HG03354 (cell line): Measurements from ENCODE around the gene EIF3F.

Experiments used
- ATAC-seq: cut with Tn5 transposase; IDR thresholded peaks from one replicate; pipeline ENCODE4 v1.9.1; 2021; ENCODE audit warnings: mild to moderate bottlenecking; ENCODE audit not compliant: unreplicated experiment, poor library complexity, severe bottlenecking

The EIF3F gene

GRCh38 chr11:8018484-8019313, 31.6 kb downstream of the EIF3F start:
- ATAC-seq: peak; percentile 55

- ATAC-seq: peak; percentile 32
Observed at GRCh38 chr11:8019314-8020243, 32.4 kb downstream of the EIF3F start.

- no peak for ATAC-seq
Observed at GRCh38 chr11:8020244-8020597, 33.1 kb downstream of the EIF3F start.

GRCh38 chr11:8021920-8022319, 34.8 kb downstream of the EIF3F start:
- ATAC-seq: no peak

- ATAC-seq: no peak
Observed at GRCh38 chr11:8022876-8023275, 35.7 kb downstream of the EIF3F start.

- no peak for ATAC-seq
Observed at GRCh38 chr11:8023831-8024555, 36.9 kb downstream of the EIF3F start.

GRCh38 chr11:8025123-8025522, 38.0 kb downstream of the EIF3F start:
- ATAC-seq: no peak

- no peak for ATAC-seq
Observed at GRCh38 chr11:8025816-8026215, 38.7 kb downstream of the EIF3F start.

- ATAC-seq: no peak
Observed at GRCh38 chr11:8026982-8027381, 39.8 kb downstream of the EIF3F start.

GRCh38 chr11:8028766-8029165, 41.6 kb downstream of the EIF3F start:
- no peak for ATAC-seq

- no peak for ATAC-seq
Observed at GRCh38 chr11:8030526-8031247, 43.5 kb downstream of the EIF3F start.

- no peak for ATAC-seq
Observed at GRCh38 chr11:8031248-8032115, 44.3 kb downstream of the EIF3F start.

- no peak for ATAC-seq
Observed at GRCh38 chr11:8032122-8032521, 45.0 kb downstream of the EIF3F start.

GRCh38 chr11:8032576-8033304, 45.6 kb downstream of the EIF3F start:
- no peak for ATAC-seq

GRCh38 chr11:8033305-8034105, 46.4 kb downstream of the EIF3F start:
- ATAC-seq: peak; percentile 82

GRCh38 chr11:8034106-8034585, 47.0 kb downstream of the EIF3F start:
- ATAC-seq: no peak

- no peak for ATAC-seq
Observed at GRCh38 chr11:8034604-8035190, 47.6 kb downstream of the EIF3F start.
